HG02870 (cell line): ENCODE results near the gene NPC2.
"Not testable (repeated sequence)": the region's sequence is repeated elsewhere in the genome, so short reads cannot be mapped to it uniquely, and the experiment has no call there.

ENCODE experiments used
- ATAC-seq: cut with Tn5 transposase; IDR thresholded peaks from one replicate; pipeline ENCODE4 v1.9.1; 2021; ENCODE audit warnings: mild to moderate bottlenecking, moderate library complexity; ENCODE audit not compliant: unreplicated experiment

NPC2 gene

DNA sequence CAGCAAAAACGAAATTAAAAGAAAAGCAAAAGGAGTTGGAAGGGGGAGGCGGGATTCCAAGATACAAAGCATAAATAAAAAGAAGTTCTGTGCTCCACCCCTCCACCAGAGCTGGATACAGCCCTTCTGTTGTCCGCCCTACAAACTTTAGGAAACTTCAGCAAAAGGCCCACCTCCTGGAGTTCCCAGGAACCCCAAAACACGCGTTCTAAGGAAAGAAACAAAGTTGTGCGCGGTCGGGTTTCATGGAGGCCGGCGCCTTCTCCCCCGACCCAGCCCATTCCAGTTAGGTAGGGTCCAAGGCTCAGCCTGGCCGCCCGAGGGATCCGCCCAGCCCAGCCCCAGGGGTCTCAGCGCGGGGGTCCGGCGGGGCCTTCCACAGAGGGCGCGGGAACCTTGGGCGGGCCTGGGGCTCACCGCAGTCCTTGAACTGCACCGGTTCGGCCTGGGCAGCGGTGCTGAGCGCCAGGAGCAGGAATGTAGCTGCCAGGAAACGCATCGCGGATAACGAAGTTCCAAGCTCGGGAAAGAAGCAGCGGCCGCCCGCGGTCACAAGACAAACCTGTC lies at the start of gene NPC2:
Gene NPC2 (minus strand): TSS at position 530 of the 567 bp plus-strand sequence. CDS start 31 bp downstream, at position 499.
- ATAC-seq = peak; percentile 4

DNA sequence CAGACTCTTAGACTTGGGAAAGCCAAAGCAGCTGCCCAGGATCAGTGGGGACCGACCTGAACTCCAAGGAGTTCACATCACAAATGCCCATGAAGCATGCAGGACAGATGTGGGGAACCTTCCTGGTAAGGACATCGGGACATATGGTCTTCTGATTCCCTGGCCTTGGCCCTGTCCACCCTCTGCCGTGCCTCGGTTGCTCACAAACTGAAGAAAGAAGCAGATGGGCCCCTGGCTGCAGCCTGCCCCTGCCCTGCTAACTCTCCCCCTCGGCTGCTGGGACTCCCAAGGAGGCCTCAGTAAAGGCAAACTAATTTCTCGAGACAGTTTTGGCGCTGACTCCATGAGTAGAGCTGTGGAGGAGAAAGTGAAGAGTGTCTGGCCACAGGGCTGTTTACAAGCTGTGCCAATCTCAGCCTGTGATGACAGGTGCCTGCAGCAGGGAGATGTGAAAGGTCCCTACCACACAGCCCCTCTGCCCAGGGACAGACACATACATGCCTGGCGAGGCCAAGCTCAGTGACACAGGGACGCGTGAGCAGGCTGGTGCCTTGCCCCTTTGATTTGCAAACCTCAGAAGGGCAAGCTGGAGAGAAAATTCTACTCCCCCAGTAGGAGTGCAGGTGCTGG lies 49.1 kb upstream of the NPC2 start:
- ATAC-seq = no peak

DNA sequence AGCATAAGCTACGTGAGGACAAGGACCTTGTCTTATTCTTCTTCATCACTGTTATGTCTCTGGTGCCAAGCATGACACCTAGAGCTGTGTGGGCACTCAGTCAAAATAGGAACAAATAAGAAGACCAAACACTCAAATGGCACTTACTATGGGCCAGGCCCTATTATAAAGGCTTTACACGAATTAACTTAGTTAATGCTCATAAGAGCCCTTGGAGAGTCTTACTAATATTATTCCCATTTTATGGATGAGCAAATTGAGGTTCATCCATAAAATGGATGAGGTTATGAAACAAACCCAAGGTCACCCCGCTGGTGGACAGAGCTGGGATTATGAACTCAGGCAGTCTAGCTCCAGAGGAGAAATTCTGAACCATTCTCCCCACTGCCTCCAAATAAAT lies 48.1 kb upstream of the NPC2 start:
- no peak for ATAC-seq

DNA sequence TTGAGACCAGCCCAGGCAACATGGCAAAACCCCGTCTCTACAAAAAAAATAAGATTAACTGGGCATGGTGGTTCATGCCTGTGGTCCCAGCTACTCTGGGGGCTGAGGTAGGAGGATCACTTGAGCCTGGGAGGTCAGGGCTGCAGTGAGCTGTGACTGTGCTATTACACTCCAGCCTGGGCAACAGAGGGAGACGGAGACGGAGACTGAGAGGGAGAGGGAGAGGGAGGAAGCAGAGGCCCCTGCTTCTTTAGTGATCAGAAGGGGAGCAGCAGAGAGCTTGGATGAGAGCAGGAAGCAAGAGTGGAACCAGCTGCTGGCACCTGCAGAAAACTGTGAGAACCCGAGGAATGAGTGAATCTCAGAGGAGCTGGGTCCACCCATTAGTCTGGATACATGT lies 46.4 kb upstream of the NPC2 start:
- no peak for ATAC-seq

DNA sequence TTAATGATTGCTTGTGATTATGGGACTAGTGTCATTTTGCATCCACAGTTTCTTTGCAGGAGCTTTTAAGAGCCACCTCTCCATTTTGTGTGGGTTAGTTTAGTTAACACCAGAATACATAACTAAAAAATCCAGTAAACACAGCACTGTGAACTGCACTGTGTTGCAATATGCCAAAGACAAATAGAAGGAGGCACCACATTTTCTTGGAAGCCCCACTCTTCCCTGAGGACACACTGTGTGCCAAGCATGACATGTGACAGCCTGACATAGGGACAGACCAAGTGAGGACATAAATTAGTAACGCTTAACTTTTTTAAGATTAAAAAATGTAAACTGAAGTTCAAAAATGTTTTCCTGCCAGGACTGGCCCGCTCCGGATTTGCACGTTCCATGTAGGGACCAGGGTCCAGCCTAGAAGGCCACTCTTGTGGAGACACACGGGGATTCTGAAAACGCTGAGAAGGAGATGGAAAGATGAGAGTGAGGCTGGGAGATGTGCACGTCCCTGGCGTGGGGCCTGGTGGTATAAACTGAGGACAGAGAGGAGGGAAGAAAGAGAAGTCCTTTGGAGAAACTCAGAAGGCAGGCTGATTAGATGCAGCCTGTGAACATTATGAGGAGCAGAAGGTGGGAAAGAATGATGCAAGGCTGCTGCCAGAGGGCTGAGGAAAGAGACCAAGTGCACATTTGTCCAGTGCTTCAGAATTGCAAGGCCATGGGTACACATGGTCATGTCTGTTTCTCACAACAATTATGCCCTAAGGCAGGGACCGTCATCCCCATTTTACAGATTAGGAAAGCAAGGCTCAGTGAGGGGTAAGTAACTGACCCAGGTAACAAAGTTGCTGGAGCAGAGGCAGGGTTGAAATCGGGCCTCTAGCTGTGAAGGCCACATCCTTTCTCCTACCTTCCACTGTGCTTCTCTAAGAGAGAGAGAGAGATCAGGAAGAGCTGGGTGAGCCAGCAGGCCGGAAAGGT lies 45.6 kb upstream of the NPC2 start:
- ATAC-seq = no peak

DNA sequence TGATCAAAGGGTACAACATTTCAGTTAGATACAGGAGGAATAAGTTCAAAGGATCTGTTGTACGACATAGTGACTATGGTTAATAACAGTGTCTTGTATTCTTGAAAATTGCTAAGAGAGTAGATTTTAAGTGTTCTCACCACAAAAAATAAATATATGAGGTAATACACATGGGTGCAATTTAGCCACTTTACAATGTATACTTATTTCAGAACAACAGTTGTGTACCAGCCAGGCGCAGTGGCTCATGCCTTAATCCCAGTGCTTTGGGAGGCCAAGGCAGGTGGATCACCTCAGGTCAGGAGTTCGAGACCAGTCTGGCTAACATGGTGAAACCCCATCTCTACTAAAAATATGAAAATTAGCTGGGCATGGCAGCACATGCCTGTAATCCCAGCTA lies 43.2 kb upstream of the NPC2 start:
- not testable (repeated sequence) for ATAC-seq

DNA sequence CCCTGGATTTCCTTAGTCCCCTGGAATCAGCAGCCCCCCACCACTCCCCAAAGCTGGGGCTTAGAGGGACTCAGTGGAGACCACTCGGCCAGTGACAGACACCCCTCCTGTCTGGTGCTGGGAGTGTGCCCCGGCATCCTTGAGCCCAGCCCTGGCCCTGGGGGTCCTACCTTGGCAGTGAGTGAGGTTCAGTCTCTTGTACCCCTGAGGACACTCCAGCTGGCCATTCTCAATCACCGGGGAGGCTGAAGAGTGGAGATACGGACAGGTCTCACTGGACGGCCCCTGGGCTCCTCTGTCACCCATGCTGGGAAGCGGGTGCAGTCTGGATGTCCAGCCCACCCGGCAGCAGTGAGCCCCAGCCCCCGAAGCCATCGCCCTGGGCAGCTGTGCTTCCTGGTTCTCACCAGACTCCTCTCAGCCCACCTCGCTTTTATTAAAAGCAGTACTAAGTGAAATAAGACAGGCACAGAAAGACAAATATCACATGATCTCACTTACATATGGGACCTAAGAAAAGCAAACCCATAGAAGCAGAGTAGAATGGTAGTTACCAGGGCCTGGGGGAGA lies 42.7 kb upstream of the NPC2 start:
- ATAC-seq = no peak

DNA sequence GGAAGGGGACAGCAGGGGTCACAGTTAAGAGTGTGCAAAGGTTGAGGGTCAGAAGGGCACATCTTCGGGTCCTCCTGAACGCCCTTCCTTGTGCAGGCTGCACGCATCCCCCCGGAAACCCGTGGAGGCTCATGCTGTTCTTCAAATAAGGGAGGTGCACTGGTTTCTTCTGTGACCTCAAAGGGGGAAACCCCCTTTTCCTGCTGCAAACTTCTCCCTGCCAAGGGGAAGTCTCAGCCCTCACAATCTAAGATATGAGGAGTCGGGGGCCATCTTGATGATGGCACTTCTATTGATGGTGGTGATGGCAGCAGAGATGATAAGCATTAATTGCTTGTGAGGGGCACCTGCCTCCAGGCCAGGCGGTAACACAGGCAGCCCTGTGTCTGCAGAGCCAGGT lies 40.5 kb upstream of the NPC2 start:
- no peak for ATAC-seq

DNA sequence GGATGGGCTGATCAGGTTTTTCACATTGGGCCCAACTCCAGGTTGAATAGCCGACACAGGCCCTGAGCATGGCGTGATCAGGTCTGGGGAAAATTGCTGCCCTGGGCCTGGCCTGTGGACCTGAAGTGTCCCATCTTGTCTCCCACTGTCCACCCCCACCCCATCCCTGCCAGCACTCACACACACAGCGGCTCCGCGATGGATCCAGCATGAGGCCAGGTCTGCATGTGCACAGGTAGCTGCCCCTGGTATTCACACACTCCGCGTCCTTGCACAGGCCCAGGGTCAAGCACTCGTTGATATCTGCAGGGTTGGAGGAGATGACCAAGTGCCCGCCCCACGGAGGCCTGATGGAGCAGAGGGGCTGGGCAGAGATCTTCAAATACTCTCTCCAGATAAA lies 39.1 kb upstream of the NPC2 start:
- ATAC-seq = no peak

DNA sequence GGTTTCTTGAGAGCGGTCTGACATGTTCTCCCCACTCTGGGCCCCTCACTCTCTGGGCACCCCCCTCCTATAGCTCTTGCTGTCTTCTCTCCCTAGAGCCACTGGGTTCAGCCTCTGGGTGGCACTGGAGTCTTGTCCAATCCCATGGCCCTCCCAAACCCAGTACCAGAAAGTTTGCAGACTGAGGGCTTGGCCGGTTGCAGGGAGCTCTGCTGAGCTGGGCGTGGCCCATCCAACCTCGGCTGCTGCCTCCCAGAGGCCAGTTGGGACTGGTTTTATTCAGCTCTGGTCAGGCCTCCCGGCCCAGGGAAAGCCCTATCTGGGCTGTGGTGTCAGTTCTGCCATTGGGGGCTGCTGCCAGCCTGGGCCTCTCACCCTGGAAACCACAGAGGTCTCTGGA lies 38.4 kb upstream of the NPC2 start:
- ATAC-seq = no peak

DNA sequence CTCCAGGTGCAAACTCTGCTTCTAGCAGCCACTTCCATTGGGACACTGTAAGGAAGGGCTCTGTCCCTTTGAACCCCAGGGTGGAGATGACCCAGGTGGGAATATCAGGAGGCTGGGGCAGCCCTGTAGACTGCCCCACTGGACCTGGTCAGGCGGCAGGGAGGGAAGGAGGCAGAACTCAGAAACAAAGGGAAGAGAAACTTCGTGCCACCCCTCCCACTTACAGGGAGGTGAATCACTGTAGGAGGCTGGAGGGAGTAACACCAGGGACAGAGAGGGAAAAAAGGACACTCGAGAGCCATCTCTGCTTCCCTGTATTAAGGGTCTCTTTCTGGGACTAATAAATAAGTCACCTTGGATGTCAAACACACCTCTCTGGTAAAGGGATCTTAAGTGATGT lies 37.9 kb upstream of the NPC2 start:
- ATAC-seq = no peak

DNA sequence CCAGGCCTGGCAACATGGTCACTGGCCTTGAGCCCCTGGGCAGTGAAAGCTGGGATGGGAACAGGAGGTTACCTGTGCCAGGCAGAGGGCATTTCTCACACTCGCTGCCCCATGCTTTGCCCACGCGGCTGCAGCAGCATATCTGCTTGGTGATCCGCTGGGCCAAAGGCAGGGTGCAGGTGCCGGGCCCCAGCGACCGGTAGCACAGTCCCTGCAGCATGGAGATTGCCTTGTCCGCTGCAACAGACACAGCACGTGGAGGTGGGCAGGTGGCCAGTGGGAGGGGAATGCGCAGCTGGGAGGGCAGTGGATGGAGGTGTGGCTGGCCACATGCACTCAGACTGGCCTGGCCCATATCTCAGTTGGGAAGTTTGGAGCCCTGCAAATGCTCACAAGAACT lies 35.8 kb upstream of the NPC2 start:
- ATAC-seq = no peak

DNA sequence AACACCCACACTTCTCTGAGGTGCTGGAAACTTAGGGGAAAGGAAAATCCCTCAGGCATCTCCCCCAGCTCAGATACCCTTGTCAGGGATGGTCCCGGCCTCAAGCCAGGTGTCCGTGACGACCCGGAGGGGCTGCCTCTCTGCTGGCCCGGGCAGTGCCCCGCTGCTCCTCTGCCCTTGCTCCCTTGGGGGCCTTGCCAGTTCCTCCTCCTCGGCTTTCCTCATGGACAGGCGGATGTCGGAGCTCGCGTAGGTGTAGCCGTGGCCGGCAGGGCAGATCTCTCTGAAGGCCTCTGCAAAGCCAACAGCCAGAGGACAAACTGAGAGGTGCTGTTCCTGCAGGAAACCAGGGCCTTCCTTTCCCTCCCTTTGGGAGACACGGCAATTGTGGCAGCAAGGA lies 35.3 kb upstream of the NPC2 start:
- ATAC-seq = no peak

DNA sequence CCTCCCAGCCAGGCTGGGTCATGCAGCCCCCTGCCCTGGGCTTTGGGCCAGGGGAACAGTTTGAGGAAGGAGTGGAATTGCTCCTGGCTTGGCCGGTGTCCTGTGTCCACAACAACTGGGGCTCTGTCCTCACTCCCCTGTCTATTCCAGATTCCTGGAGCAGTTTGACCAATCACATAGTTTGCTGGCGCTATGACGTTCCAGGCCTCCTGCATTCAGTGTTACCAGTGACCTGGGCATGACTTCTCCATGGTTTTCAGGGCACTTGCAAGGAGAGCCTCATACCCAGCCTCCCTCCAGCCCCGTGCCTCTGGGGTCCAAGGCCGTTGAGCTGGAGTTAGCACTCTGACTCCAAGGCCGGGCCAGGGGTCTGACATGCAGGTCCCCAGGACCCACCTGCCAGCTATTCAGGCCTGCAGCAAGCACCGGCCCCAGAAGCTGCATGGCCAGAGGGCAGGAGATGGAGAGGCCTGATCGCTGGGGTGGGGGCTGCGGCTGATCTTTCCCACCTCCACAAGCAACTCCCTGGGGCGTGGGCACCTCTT lies 34.7 kb upstream of the NPC2 start:
- ATAC-seq = no peak

DNA sequence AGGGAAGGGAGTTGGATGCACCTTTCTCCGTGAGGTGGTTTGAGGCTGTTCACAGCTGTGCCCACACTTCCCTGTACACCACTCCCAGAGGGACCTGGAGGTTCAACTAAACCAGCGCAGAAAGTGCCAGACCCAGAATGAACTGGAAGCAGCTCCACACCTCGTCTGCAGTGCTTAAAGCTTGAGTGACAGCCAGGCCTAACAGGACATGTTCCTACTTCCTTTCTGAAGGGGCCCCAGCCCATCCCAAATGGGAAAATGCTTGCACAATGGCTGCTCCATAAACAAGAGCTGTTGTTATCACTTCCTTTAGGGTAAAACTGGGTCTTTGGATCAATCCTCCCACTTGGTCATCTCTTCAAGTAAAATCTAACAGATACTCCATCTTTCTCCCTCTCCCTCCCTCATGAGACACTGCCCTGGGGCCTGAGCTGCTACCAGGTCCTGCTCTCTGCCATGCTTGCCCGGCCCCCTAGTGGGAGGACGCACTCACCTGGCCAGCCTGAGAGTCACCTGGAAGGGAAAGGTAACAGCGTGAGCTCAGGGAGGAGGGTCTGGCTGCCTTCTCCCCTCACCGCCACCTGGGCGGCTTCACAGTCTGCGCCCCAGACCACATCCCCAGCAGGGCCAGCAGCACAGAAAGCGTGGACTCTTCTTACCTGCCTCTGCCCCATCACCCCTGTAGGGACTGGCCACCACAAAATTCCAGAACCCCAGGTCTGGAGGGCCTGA lies 33.9 kb upstream of the NPC2 start:
- no peak for ATAC-seq

DNA sequence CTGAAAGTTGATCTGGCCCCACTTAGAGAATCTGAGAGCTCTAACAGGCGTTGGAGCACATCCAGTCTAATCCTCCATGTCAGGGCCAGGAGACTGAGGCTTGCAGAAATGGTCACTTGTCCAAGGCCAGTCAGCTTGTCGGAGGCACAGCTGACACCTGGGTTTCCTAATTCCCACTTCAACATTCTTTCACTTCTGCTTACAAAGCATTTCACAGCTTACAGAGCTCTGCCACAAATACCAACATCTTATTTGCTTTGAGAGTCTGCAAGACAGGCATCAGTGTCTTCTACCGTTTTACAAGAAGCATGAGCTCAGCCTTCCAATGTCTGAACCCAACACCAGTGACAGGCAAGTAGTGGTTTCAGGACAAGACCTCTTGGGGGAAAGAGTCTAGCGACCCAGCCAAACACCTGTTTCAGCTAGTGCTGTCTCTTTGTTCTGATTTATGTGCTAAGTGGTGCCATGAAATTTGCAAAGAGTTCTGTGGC lies 32.3 kb upstream of the NPC2 start:
- no peak for ATAC-seq

DNA sequence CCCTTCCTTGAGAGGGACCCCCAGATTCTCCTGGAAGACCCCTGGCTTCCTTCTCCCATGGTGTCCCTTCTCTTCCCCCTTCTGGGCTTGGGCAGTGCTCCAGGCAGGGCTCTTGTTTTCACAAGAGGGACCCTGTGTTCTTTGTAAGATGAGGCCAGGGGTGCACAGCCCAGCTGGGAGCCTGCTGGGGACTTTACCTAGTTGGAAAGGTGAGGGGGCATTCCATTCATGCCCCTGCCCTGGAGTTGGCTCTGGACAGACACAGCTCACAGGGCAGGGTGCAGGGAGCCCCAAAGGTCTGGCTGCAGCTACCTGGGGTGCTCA lies 31.7 kb upstream of the NPC2 start:
- ATAC-seq = no peak

DNA sequence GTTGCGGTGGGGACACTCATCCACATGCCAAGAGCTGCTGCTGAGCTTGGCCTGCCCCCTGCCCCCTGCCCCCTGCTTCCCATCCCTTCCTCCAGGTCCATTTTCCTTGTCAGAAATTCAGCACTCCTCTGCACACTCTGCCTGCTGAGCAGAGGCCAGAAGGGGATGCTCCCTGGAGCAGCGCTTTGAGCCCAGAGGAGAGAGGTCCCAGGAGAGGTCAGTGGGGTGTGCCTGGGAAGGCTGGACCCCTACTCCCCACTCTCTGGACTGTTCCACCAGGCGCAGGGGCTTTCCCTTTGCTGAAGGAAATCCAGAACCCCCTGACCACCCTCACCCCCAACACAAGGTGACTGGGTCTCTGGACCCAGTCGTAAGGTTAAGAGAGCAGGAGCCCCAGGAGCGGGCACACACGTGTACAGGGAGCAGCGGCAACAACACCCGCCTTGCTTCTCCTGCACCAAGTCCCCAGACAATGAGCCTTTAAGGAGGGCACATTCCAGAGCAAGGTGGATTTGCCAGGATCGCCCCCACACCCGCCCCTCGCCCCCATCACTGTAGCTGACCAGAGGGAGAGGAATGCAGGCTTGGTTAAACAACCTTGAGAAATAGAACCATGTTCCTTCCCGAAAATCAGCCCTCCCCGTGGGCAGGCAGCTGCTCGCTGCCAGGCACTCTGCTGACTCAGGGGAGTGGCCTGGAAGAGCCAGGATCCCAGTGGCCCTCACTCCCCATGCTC lies 31.1 kb upstream of the NPC2 start:
- ATAC-seq = no peak

DNA sequence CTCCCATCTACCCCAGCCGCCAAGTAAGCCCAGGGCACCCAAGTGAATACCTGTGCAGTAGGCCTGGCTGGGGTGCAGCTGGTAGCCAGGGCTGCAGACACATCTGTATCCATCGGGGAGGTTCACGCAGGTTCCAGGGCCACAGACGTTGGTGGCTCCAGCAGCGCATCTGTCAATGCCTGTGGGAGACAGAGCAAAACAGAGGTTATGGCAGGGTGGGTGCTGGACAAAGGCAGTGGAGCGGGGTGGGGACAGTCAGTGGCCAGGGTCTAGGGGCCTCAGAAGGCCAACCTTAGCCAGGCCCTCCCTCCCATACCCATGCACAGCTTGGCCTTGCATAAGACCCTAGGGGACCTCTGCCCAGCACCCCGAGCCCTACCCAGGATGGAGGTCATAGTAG lies 29.6 kb upstream of the NPC2 start:
- no peak for ATAC-seq

DNA sequence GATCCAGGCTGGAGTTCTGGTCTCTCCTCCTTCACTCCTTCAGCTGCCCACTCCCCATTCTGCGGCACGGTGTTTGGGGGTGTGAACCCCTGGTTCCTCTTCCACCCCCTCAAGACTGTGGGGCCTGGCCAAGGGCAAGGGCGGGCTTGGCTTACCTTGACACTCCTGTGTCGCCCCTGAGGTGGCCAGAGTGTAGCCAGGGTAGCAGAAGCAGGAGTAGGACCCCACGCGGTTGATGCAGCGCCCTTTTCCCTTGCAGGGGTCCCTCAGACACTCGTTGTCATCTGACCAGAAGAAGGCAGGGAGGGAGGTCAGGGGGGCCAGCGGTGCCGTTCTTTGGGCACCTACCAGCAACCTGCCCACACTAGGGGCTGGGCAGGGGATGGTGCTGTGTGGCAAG lies 28.7 kb upstream of the NPC2 start:
- no peak for ATAC-seq
